ENCODE data around the gene KCNIP1.

DNA sequence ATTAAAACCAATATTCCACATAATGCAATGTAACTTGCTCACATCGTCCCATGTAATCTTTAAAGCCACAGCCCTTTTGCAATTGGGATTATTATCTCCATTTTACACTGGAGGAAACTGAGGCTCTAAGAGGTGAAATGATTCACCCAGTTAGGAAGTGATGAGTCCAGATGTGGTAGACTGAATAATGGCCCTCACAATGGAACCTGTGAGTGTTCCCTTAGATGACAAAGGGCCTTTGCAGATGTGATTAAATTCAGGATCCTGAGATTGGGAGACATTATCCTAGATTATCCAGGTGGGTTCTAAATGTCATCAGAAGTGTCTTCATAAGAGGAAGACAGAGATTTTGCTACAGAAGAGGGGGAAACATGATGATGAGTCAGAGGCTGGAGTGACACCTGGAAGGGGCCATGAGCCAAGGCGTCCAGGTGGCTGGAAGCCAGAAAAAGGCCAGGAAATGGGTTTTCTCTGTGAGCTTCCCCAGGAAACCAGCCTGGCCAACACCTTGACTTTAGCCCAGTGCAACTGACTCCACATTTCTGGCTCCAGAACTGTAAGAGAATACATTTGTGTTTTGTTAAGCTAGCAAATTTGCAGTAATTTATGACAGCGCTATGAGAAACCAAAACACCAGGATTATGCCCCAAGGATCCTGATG, 139.1 kb downstream of the KCNIP1 start:
- TF ChIP-seq CTCF (IDR thresholded peaks at IDR 0.05) = no peak
- TF ChIP-seq POLR2A (IDR thresholded peaks at IDR 0.05) = no peak

All from esophagus squamous epithelium (tissue), 4 donors.